ENCODE measurements around the gene PTPRS. TPM values are rescaled to one million over a fixed set of nuclear protein-coding genes. Genes with fewer than 3 reads are reported as not detected.

The PTPRS gene
- total and polyA plus RNA-seq, 2 of the 13 experiments (the other 11 are each of a cell fraction or from before 2014, with no cell fraction given): 32.7 to 43.9 TPM

DNA sequence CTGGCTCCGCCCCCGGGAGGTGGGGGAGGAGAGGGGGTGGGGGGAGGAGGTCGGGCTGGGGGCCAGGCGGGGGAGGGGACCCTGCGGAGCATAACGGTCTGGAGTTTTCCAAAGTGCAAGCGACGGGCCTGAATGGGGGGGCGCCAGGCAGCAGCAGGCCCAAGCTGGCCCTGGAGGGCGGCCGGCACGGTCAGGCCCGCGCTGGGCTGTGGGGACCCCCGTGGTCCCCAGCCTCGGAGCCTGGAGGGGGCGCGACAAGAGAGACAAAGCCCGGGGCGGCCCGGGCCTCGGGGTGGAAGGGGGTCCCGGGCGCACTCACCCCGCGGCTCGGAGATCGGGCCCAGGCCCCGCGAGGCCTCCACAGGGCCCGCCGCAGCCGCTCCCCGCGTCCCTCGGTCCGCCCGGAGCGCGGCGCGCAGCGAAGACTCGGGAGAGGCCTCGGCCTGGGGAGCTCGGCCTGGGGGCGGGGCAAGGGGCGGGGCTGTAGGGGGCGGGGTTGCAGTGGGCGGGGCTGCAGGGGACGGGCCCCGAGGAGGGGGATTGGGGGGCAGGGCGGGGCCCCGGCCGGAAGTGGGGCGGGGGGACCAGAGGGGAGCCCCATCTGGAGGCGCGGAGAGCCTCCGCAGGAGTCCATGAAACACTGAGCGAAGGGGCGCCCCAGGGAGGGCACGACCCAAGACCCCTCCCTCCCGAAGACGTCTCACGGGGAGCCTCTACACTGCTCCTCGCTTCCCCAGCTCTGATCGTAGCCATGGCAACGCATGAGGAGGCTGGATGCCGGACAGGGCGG lies 47.6 kb downstream of the PTPRS start (continued):
- TF ChIP-seq ZSCAN31 (CRISPR knock-in tag; IDR thresholded peaks at IDR 0.05; ENCODE audit: low read depth) (no peak), KDM3A (CRISPR knock-in tag; IDR thresholded peaks at IDR 0.05; ENCODE audit: low read depth) (no peak), ZBTB37 (CRISPR knock-in tag; IDR thresholded peaks at IDR 0.05) (no peak), POLR2AphosphoS5 (IDR thresholded peaks at IDR 0.05; ENCODE audit: low read depth, low read length) (0 out of 2 replicates have a peak, but pooled peaks have one; percentile 21), ZBED4 (CRISPR knock-in tag; IDR thresholded peaks at IDR 0.05; ENCODE audit: borderline replicate concordance) (no peak), MXI1 (IDR thresholded peaks at IDR 0.05; ENCODE audit: borderline replicate concordance, low read depth, low read length) (no peak; the same call in 2 of the 3 replicates), ZFP37 (CRISPR knock-in tag; IDR thresholded peaks at IDR 0.05; ENCODE audit: borderline replicate concordance) (no peak), RBM22 (optimal IDR thresholded peaks at IDR 0.05; ENCODE audit: low read length) (no peak), ZNF839 (CRISPR knock-in tag; IDR thresholded peaks at IDR 0.05; ENCODE audit: borderline replicate concordance) (no peak), ZNF101 (CRISPR knock-in tag; IDR thresholded peaks at IDR 0.05; ENCODE audit: borderline replicate concordance, low read depth) (no peak), PHF8 (CRISPR knock-in tag; IDR thresholded peaks at IDR 0.05) (peak; percentile 32; the same call in 1 of the 2 replicates), CBX1 (IDR thresholded peaks at IDR 0.05; ENCODE audit: low read depth) (no peak), POLR2A (IDR thresholded peaks at IDR 0.05; ENCODE audit: insufficient read depth in 1 of 2, low read depth in 2 of 2, low read length in 2 of 2) (peak; percentile 14 to 51; a peak in 1 of 4 replicates), ZNF776 (CRISPR knock-in tag; IDR thresholded peaks at IDR 0.05) (peak; percentile 22; the same call in 1 of the 2 replicates), ELF1 (CRISPR knock-in tag; IDR thresholded peaks at IDR 0.05) (no peak), GFI1 (CRISPR knock-in tag; IDR thresholded peaks at IDR 0.05; ENCODE audit: borderline replicate concordance) (no peak), GLMP (CRISPR knock-in tag; IDR thresholded peaks at IDR 0.05; ENCODE audit: borderline replicate concordance) (no peak), RAD21 (CRISPR knock-in tag; IDR thresholded peaks at IDR 0.05) (peak; percentile 48), TBL1XR1 (IDR thresholded peaks at IDR 0.05; ENCODE audit: borderline replicate concordance, low read length, partially characterized antibody) (no peak), ASH2L (IDR thresholded peaks at IDR 0.05; ENCODE audit: insufficient read length, low read depth, low read length) (no peak), SPEN (CRISPR knock-in tag; IDR thresholded peaks at IDR 0.05; ENCODE audit: low read depth) (no peak; the same call in 1 of the 2 replicates), SMARCC2 (IDR thresholded peaks at IDR 0.05) (no peak), ZNF558 (CRISPR knock-in tag; IDR thresholded peaks at IDR 0.05; ENCODE audit: borderline replicate concordance) (peak; percentile 29; the same call in 1 of the 2 replicates), ZFP36 (IDR thresholded peaks at IDR 0.05; ENCODE audit: borderline replicate concordance, low read depth, low read length, partially characterized antibody) (no peak), ADNP (CRISPR knock-in tag; IDR thresholded peaks at IDR 0.05) (no peak)

Data from HepG2 (cell line).